Coronary artery (tissue), 2 donors: ENCODE results near the gene ATOX1.

Source experiments
- DNase-seq: peaks from one replicate; pipeline ENCODE4 v3.0.0-alpha.2; 2017; ENCODE audit warnings: low spot score
- H3K27ac ChIP-seq, 2 donors: fragments of 200-600 bp; sonication (generic); one replicate each; pipeline ENCODE4 v1.5.1; 2016 to 2019
- H3K4me3 ChIP-seq: fragments of 200-600 bp; sonication (generic); 2 replicates; pipeline ENCODE4 v1.5.1; 2016; ENCODE audit warnings: mild to moderate bottlenecking, moderate library complexity
- TF ChIP-seq, protein P1 (sequence below): fragments of 200-600 bp; sonication (generic); IDR thresholded peaks from one replicate; pipeline ENCODE4 v1.5.1; 2019; ENCODE audit warnings: antibody characterized with exemption

The ATOX1 gene

DNA sequence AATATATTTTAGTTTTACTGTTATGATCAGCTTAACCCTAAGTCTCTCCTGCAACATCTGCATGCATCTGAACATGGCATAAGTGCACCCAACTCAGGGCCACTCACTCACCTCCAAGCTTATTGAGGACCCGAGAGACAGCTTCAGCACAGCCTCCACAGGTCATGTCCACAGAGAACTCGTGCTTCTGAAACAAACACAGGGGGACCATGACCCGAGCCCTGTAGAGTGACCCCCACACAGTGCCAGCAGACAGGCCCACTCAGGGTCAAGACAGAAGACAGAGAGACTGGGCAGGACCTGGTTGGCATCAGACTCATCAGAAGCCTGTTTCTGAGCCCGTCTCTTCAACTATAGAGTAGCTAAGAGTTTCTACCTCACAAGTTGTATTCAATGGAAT is 6.8 kb downstream of the ATOX1 start:
- DNase-seq = no peak
- TF ChIP-seq, protein P1, sequence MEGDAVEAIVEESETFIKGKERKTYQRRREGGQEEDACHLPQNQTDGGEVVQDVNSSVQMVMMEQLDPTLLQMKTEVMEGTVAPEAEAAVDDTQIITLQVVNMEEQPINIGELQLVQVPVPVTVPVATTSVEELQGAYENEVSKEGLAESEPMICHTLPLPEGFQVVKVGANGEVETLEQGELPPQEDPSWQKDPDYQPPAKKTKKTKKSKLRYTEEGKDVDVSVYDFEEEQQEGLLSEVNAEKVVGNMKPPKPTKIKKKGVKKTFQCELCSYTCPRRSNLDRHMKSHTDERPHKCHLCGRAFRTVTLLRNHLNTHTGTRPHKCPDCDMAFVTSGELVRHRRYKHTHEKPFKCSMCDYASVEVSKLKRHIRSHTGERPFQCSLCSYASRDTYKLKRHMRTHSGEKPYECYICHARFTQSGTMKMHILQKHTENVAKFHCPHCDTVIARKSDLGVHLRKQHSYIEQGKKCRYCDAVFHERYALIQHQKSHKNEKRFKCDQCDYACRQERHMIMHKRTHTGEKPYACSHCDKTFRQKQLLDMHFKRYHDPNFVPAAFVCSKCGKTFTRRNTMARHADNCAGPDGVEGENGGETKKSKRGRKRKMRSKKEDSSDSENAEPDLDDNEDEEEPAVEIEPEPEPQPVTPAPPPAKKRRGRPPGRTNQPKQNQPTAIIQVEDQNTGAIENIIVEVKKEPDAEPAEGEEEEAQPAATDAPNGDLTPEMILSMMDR = no peak
- H3K4me3 ChIP-seq = no peak overlapping the region
- H3K27ac ChIP-seq = no peak overlapping the region

DNA sequence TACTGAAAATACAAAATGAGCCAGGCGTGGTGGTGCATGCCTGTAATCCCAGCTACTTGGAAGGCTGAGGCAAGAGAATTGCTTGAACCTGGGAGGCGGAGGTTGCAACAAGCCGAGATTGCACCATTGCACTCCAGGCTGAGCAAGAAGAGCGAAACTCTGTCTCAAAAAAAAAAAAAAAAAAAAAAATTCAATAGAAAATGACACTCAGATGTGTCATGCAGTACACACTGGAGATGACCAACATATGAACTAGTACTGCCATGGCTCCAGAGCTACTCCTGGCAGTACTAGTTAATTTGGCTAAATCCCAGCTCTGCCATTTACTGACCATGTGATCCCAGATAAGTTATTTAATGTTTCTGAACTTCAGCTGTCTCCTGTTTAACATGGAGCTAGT is 7.3 kb downstream of the ATOX1 start:
- H3K27ac ChIP-seq = no peak overlapping the region
- TF ChIP-seq, protein P1 = no peak
- H3K4me3 ChIP-seq = no peak overlapping the region
- no peak for DNase-seq

DNA sequence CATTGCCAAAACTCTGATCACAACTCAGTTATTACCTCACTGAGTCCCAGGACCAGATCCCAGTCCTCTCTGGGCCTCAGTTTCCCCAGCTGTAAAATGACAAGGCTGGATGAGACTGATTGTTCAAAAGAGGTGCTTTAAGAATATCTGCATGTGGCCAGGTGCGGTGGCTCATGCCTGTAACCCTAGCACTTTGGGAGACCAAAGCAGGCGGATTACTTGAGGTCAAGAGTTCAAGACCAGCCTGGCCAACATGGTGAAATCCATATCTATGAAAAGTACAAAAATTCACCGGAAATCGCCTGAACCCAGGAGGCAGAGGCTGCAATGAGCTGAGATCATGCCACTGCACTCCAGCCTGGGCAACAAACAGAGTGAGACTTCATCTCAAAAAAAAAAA is 8.3 kb downstream of the ATOX1 start:
- peak overlapping the region; percentile 27 to 37 for H3K27ac ChIP-seq
- no peak for DNase-seq

DNA sequence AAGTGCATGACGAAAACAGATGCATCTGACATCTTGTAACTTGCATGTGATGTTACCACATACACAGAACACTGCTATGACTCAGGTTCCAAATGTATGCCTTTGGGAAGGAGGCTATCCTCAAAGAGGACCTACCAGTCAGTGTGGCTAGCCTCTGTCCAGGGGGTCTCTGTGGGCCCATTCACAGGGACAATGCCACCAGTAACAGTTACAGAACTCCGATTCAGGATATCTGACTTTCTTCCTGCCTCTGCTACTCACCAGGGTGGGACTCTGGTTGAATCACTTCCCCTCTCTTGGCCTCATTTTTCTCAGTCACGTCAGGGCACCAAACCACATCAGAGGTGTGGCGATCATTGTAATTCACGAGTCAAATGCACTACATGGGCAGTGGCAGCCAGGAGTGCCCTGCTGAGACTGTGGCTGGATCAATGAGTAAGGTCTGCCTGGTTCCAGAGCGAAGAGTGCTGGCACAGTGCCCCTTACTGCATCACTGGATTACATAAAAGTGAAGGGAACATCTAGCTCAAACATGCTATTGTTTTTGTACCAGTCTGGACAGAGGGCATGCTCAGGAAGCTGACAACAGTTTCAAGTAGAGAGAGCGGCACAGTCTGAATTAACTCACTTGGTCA is 13.2 kb downstream of the ATOX1 start:
- Histone ChIP-seq H3K4me3 (no peak overlapping the region), H3K27ac (peak overlapping the region; percentile 62 to 79)
- TF ChIP-seq, protein P1 = no peak
- no peak for DNase-seq

More for the DNA sequence above, 8.3 kb downstream of the ATOX1 start:
- no peak overlapping the region for H3K4me3 ChIP-seq
- TF ChIP-seq, protein P1 = no peak

DNA sequence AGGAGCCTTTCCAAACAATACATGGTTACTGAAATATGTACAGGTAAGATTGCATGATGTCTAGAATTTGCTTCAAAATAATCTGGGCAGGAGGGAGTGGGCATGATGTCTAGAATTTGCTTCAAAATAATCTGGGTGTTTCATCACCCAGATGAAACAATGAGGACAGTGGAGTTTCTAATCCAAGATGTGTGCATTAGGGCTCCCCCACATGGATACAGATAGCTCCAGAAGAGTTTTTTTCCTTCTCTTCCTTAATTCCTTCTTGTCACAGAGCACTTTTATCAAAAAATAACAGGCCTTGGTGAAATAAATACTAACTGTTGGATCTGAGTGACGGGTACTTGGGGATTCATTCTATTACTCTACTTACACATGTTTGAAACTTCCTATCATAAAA is 14.9 kb downstream of the ATOX1 start:
- Histone ChIP-seq H3K4me3 (no peak overlapping the region), H3K27ac (no peak overlapping the region)
- TF ChIP-seq, protein P1 = no peak
- DNase-seq = no peak

DNA sequence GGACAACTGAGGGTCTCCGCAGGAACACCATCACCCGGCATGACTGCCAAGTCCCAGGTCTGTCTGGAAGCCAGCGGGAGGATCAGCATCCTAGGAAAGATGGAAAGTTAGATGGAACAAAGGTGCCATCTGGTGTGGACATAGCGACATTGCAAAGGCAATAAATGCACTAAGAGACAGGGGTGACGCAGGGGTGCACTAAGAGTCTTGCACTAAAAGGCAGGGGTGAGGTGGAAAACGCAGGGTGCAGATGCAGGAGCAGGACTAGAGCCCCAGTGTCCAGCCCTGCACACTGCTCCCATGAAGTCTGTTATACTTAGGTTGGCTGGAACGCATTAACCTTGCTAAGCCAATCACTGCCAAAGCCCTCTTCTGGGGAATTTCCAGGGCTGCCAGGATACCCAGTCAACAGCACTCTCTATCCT is 15.5 kb downstream of the ATOX1 start:
- no peak for DNase-seq
- Histone ChIP-seq H3K27ac (no peak overlapping the region), H3K4me3 (no peak overlapping the region)
- TF ChIP-seq, protein P1 = peak; percentile 52

DNA sequence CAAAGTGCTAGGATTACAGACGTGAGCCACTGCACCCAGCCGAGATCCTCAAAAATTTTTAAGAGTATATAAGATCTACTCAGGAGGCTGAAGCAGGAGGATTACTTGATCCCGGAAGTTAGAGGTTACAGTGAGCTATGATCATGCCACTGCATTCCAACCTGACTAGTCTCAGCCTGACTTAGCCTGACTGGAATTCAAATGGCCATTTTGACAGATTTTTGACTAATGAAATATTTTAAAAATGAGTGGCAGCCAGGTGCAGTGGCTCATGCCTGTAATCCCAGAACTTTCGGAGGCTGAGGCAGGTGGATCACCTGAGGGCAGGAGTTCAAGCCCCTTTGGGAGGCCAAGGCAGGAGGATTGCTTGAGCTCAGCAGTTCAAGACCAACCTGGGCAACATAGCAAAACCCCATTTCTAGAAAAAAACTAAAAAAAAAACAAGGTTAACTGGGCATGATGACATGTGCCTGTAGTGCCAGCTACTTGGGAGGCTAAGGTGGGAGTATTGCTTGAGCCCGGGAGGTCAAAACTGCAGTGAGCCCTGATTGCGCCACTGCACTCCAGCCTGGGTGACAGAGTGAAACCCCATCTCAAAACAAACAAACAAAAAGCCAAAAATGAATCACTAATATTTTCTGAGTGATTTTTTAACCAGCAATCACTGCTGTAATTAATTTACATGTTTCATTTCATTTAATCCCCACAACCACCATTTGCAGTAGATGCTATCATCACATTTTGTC is 16.6 kb downstream of the ATOX1 start:
- DNase-seq = no peak
- Histone ChIP-seq H3K27ac (peak overlapping the region; percentile 40 to 86), H3K4me3 (no peak overlapping the region)
- TF ChIP-seq, protein P1 = no peak
